Esophagus squamous epithelium (tissue), 5 donors: ENCODE measurements around the gene ADRM1. TPM values are rescaled to one million over a fixed set of nuclear protein-coding genes. Genes with fewer than 3 reads are reported as not detected.

Source experiments
- DNase-seq: peaks from one replicate; lab custom pipeline; 2025; lab: John Stamatoyannopoulos, UW
- H3K27ac ChIP-seq, 4 donors: fragments of 200-600 bp; sonication (generic); one replicate each; pipeline ENCODE4 v1.5.1; 2016 to 2019; ENCODE audit warnings: mild to moderate bottlenecking in 1 of 4
- H3K27me3 ChIP-seq, 4 donors: fragments of 200-600 bp; sonication (generic); 1 replicate in 3 of 4; 2 replicates in 1 of 4; pipeline versions ENCODE4 v1.5.1 to v1.6.0; 2017 to 2021; ENCODE audit warnings: antibody characterized with exemption in 1 of 4
- H3K36me3 ChIP-seq, 3 donors: fragments of 200-600 bp; sonication (generic); one replicate each; pipeline ENCODE4 v1.5.1; 2016 to 2019
- H3K4me1 ChIP-seq, 3 donors: fragments of 200-600 bp; sonication (generic); one replicate each; pipeline ENCODE4 v1.5.1; 2017 to 2019
- H3K4me3 ChIP-seq, 4 donors: fragments of 200-600 bp; sonication (generic); 1 replicate in 3 of 4; 2 replicates in 1 of 4; pipeline ENCODE4 v1.5.1; 2016 to 2019; ENCODE audit warnings: mild to moderate bottlenecking in 2 of 4, moderate library complexity in 1 of 4
- H3K9me3 ChIP-seq, 3 donors: fragments of 200-600 bp; sonication (generic); one replicate each; pipeline ENCODE4 v1.5.1; 2016 to 2019
- POLR2A ChIP-seq, 4 donors: fragments of 450-650 bp; IDR thresholded peaks; one replicate each; pipeline ENCODE4 v1.6.1; 2017; ENCODE audit warnings: antibody characterized with exemption in 4 of 4, mild to moderate bottlenecking in 4 of 4, moderate library complexity in 3 of 4
- WGBS, 2 donors: methylation state at CpG; one replicate each; pipeline ENCODE4 v1.1.5; 2018; 5-methylcytosine and 5-hydroxymethylcytosine counted together
- intact Hi-C: fragments of 100-400 bp; cut with DNase I; formaldehyde crosslinking; loops from one replicate; pipeline ENCODE4 v1.15.0; 2022
- total RNA-seq, 4 donors: library from RNA; depleted of rRNA; stranded (reverse); fragments of >200 nt; gene quantifications; one replicate each; pipeline ENCODE4 v1.1.0, GENCODE V29; 2016
- TF ChIP-seq, protein P1 (sequence below), 6 experiments: fragments of 450-650 bp in 4 of 6; fragments of 200-600 bp in 2 of 6; sonication (generic) in 2 of 6; IDR thresholded peaks; one replicate each; pipeline ENCODE4 v1.5.1; 2016 to 2019; ENCODE audit warnings: antibody characterized with exemption in 6 of 6, mild to moderate bottlenecking in 4 of 6, moderate library complexity in 4 of 6
- donor health status: DM: yes; HTN: yes; CAD: no.

Gene ADRM1
- total RNA-seq, 4 donors from 2014 or later = 126 to 173 (median 133) TPM

DNA sequence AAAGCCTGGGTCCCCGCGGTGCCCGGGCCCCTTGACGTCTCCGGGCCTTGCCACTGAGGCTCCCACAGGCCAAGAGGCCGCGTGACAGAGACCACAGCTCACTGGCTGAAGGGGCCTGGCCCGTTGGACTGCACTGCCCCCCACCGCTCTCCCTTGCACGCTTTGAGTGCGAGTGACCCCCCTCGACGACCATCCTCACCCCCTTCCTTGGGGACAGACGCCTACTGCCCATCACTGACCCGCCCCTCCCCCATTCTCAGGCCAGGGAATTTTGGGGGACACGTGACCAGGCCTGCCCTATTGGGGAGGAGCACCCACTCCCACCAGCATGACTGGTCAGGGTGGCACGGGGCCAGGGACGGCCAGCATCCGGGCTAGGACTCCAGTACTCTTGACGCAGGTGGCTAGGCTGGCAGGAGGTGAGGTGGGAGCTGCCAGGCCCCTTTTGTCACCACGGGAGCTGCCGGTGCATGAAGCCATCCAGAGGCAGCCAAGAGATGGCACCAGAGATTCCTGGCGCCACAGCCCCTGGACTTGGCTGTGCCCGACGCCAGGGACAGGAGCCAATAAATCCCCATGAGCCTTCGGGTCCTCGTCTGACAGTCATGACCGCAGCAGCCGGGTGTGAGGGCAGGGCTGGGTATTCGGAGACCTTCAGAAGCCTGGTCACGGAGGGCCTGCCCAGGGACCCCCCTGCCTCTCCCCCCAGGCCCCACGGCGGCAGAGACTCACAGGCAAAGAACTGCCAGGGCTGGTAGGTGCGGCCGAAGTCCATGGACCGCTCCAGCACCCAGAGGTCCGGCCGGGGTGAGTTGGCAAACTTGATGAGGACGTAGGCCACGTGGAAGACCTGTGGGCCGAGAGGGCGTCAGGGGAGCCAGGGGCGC lies 49.8 kb downstream of the ADRM1 start:
- 58% methylated on average over 16 of the region's 43 CpGs; no CpG with 5 or more reads in 1 of the 2 donors for WGBS, 2 donors
- Histone ChIP-seq H3K9me3 (no peaks in the 10 kb centered on the region), H3K27ac (peak overlapping the region; percentile 91 to 93 (median 92)), H3K4me1 (peaks cover 60 to 81% (median 70%) of the 10 kb centered on the region in 3 donors), H3K4me3 (no peak overlapping the region), H3K27me3 (no peaks in the 10 kb centered on the region), H3K36me3 (peaks cover 6 to 46% (median 7%) of the 10 kb centered on the region in 3 donors)
- DNase-seq = no peak
- TF ChIP-seq POLR2A (IDR thresholded peaks at IDR 0.05) = no peak
- TF ChIP-seq, protein P1, sequence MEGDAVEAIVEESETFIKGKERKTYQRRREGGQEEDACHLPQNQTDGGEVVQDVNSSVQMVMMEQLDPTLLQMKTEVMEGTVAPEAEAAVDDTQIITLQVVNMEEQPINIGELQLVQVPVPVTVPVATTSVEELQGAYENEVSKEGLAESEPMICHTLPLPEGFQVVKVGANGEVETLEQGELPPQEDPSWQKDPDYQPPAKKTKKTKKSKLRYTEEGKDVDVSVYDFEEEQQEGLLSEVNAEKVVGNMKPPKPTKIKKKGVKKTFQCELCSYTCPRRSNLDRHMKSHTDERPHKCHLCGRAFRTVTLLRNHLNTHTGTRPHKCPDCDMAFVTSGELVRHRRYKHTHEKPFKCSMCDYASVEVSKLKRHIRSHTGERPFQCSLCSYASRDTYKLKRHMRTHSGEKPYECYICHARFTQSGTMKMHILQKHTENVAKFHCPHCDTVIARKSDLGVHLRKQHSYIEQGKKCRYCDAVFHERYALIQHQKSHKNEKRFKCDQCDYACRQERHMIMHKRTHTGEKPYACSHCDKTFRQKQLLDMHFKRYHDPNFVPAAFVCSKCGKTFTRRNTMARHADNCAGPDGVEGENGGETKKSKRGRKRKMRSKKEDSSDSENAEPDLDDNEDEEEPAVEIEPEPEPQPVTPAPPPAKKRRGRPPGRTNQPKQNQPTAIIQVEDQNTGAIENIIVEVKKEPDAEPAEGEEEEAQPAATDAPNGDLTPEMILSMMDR (IDR thresholded peaks at IDR 0.05) = peak in 4 of 6 experiments; percentile 16 to 41 (median 32)
- intact Hi-C loops = no loop called here

GRCh38 chr20:62353289-62354030 lies 50.7 kb downstream of the ADRM1 start:
- H3K9me3 ChIP-seq = no peaks in the 10 kb centered on the region
- no peak overlapping the region for H3K4me3 ChIP-seq
- DNase-seq = no peak
- H3K27me3 ChIP-seq = no peaks in the 10 kb centered on the region
- H3K4me1 ChIP-seq = peaks cover 68 to 89% (median 79%) of the 10 kb centered on the region in 3 donors
- TF ChIP-seq POLR2A (IDR thresholded peaks at IDR 0.05) = no peak
- TF ChIP-seq, protein P1 (IDR thresholded peaks at IDR 0.05) = no peak
- peaks cover 6 to 37% (median 7%) of the 10 kb centered on the region in 3 donors for H3K36me3 ChIP-seq
- intact Hi-C loops = no loop called here
- 60 to 80% methylated on average over 1 to 2 of the region's 16 CpGs for WGBS, 2 donors
- H3K27ac ChIP-seq = peak overlapping the region; percentile 91 to 93 (median 92)

GRCh38 chr20:62354031-62354808 lies 51.4 kb downstream of the ADRM1 start:
- H3K4me3 ChIP-seq = no peak overlapping the region
- H3K36me3 ChIP-seq = peaks cover 6 to 32% (median 7%) of the 10 kb centered on the region in 3 donors
- H3K4me1 ChIP-seq = peaks cover 75 to 96% (median 86%) of the 10 kb centered on the region in 3 donors
- no peak for DNase-seq
- WGBS, 2 donors = 33 to 37% methylated on average over 2 to 6 of the region's 14 CpGs
- intact Hi-C loops = no loop called here
- TF ChIP-seq POLR2A (IDR thresholded peaks at IDR 0.05) = no peak
- TF ChIP-seq, protein P1 (IDR thresholded peaks at IDR 0.05) = no peak
- H3K27me3 ChIP-seq = no peaks in the 10 kb centered on the region
- peak overlapping the region; percentile 91 to 93 (median 92) for H3K27ac ChIP-seq
- H3K9me3 ChIP-seq = no peaks in the 10 kb centered on the region

GRCh38 chr20:62354811-62355341 lies 52.1 kb downstream of the ADRM1 start:
- TF ChIP-seq POLR2A (IDR thresholded peaks at IDR 0.05) = no peak
- TF ChIP-seq, protein P1 (IDR thresholded peaks at IDR 0.05) = no peak
- Histone ChIP-seq H3K9me3 (no peaks in the 10 kb centered on the region), H3K36me3 (peaks cover 6 to 29% (median 7%) of the 10 kb centered on the region in 3 donors), H3K27ac (peak overlapping the region; percentile 91 to 93 (median 92)), H3K27me3 (no peaks in the 10 kb centered on the region), H3K4me3 (peak overlapping the region in 1 of 4 donors; percentile 43), H3K4me1 (peaks cover 82 to 100% (median 93%) of the 10 kb centered on the region in 3 donors)
- intact Hi-C loops = no loop called here
- whole genome bisulfite sequencing, 2 donors = 50% methylated on average over 3 of the region's 16 CpGs; no CpG with 5 or more reads in 1 of the 2 donors
- no peak for DNase-seq
